Endothelial cell of umbilical vein (primary cell): ENCODE results near the gene LATS2. TPM values are rescaled to one million over a fixed set of nuclear protein-coding genes. Genes with fewer than 3 reads are reported as not detected.

Experiments
- BruUV-seq: library from RNA; stranded (reverse); fragments of 400-500 nt; replicated peaks from 2 replicates; lab custom pipeline; 2021; lab: Mats Ljungman, UMichigan
- CTCF ChIA-PET: fragments of 300-600, 350-600 bp; sonication (Branson Sonifier 250); formaldehyde crosslinking; loops from one replicate; lab custom pipeline; 2021; ENCODE audit warnings: antibody characterized with exemption, inconsistent platforms; lab: Charles Lee
- POLR2A ChIA-PET: fragments of 300-600, 350-600 bp; sonication (Branson Sonifier 250); formaldehyde crosslinking; loops from one replicate; lab custom pipeline; 2021; ENCODE audit warnings: antibody characterized with exemption, inconsistent platforms; lab: Charles Lee
- DNase-seq: peaks from one replicate; pipeline ENCODE4 v3.0.0-alpha.2; 2011; ENCODE audit warnings: low read depth, low spot score
- FAIRE-seq: peaks from 2 replicates; lab custom pipeline; 2011; peaks lifted over from hg19 to GRCh38; lab: Jason Lieb, UNC
- H2AFZ ChIP-seq: 2 replicates; pipeline ENCODE4 v1.6.0; 2012; ENCODE audit warnings: low read depth, low read length, control low read depth, inconsistent platforms
- H3K27ac ChIP-seq: 2 replicates; pipeline ENCODE4 v1.5.1; 2011; ENCODE audit warnings: low read depth, mild to moderate bottlenecking, control low read depth, low read length, moderate library complexity; ENCODE audit not compliant: insufficient read depth
- H3K27me3 ChIP-seq, 2 experiments: 2 replicates each; pipeline versions ENCODE4 v1.6.0 to v1.6.1; 2011; ENCODE audit warnings: low read length in 2 of 2, mixed read lengths in 1 of 2; ENCODE audit not compliant: control insufficient read depth in 2 of 2, insufficient read depth in 2 of 2
- H3K36me3 ChIP-seq, 2 experiments: 2 replicates in 1 of 2; 3 replicates in 1 of 2; pipeline ENCODE4 v1.5.1; 2011; ENCODE audit warnings: low read length in 2 of 2, mild to moderate bottlenecking in 1 of 2, moderate library complexity in 1 of 2; ENCODE audit not compliant: control insufficient read depth in 2 of 2, insufficient read depth in 2 of 2; ENCODE audit errors: extremely low read depth in 1 of 2
- H3K4me1 ChIP-seq: 3 replicates; pipeline ENCODE4 v1.5.1; 2011; ENCODE audit warnings: mild to moderate bottlenecking, low read length; ENCODE audit not compliant: control insufficient read depth, insufficient read depth; ENCODE audit errors: extremely low read depth
- H3K4me2 ChIP-seq: 2 replicates; pipeline ENCODE4 v1.6.1; 2011; ENCODE audit warnings: low read length, control low read depth, mixed read lengths; ENCODE audit not compliant: insufficient read depth
- H3K4me3 ChIP-seq, 3 experiments: fragments of 200-600 bp in 1 of 3; sonication (generic), shearing (Covaris generic) in 1 of 3; replicated peaks in 1 of 3; 2 replicates each; pipeline ENCODE4 v1.5.1; 2011 to 2016; ENCODE audit warnings: control low read depth in 3 of 3, low read length in 3 of 3, mild to moderate bottlenecking in 2 of 3, inconsistent platforms in 1 of 3, low read depth in 1 of 3, moderate library complexity in 1 of 3; ENCODE audit not compliant: insufficient read depth in 1 of 3
- H3K79me2 ChIP-seq: 2 replicates; pipeline ENCODE4 v1.6.0; 2012; ENCODE audit warnings: low read length, inconsistent platforms; ENCODE audit not compliant: control insufficient read depth, insufficient read depth
- H3K9ac ChIP-seq: replicated peaks from 2 replicates; pipeline ENCODE3; 2011; ENCODE audit warnings: low read length, control low read depth; ENCODE audit not compliant: insufficient read depth; ENCODE audit errors: extremely low read depth
- H3K9me1 ChIP-seq: replicated peaks from 3 replicates; pipeline ENCODE4 v1.6.0; 2011; ENCODE audit warnings: mild to moderate bottlenecking, low read length; ENCODE audit not compliant: control insufficient read depth, insufficient read depth; ENCODE audit errors: extremely low read depth
- H3K9me3 ChIP-seq: replicated peaks from 2 replicates; pipeline ENCODE4 v1.5.1; 2012; ENCODE audit warnings: low read length, inconsistent platforms; ENCODE audit not compliant: control insufficient read depth, insufficient read depth
- H4K20me1 ChIP-seq: replicated peaks from 2 replicates; pipeline ENCODE3; 2011; ENCODE audit warnings: mild to moderate bottlenecking, low read length; ENCODE audit not compliant: control insufficient read depth, insufficient read depth; ENCODE audit errors: extremely low read depth
- EZH2 ChIP-seq: IDR thresholded peaks from 2 replicates; pipeline ENCODE4 v1.6.1; 2012; ENCODE audit warnings: borderline replicate concordance, low read depth, mild to moderate bottlenecking, moderate library complexity, low read length, inconsistent platforms; ENCODE audit not compliant: severe bottlenecking
- FOS ChIP-seq: IDR thresholded peaks from 2 replicates; pipeline ENCODE4 v1.6.1; 2011; ENCODE audit warnings: mild to moderate bottlenecking, low read length, moderate library complexity, borderline replicate concordance; ENCODE audit not compliant: insufficient read depth
- GATA2 ChIP-seq: IDR thresholded peaks from 2 replicates; pipeline ENCODE4 v1.7.0; 2011; ENCODE audit warnings: low read depth, mild to moderate bottlenecking, moderate library complexity, mixed read lengths, low read length; ENCODE audit not compliant: insufficient read length, insufficient read depth
- JUN ChIP-seq: IDR thresholded peaks from 2 replicates; pipeline ENCODE4 v1.6.1; 2011; ENCODE audit warnings: borderline replicate concordance, low read depth; ENCODE audit not compliant: insufficient read length, insufficient read depth
- MYC ChIP-seq: IDR thresholded peaks from one replicate; pipeline ENCODE4 v1.6.1; 2011; ENCODE audit warnings: mild to moderate bottlenecking, low read depth, low read length
- POLR2A ChIP-seq: IDR thresholded peaks from 2 replicates; pipeline ENCODE4 v1.6.1; 2012; ENCODE audit warnings: low read depth, mild to moderate bottlenecking, control low read depth, low read length
- POLR2AphosphoS5 ChIP-seq: IDR thresholded peaks from 2 replicates; pipeline ENCODE4 v1.6.1; 2012; ENCODE audit warnings: low read depth, mild to moderate bottlenecking, control low read depth, low read length, moderate library complexity; ENCODE audit not compliant: insufficient read depth
- dilution Hi-C: fragments of 300-500 bp; cut with MboI; formaldehyde crosslinking; loops from one replicate; pipeline ENCODE4 v1.15.0; 2019; ENCODE audit warnings: low sequenced_read_pairs; ENCODE audit not compliant: extremely low pct_ligation_motif_present
- intact Hi-C: fragments of 100-400 bp; cut with micrococcal nuclease; formaldehyde crosslinking; loops from one replicate; pipeline ENCODE4 v1.10.0; 2022
- polyA plus RNA-seq, 4 experiments: library from polyadenylated mRNA; depleted of rRNA in 3 of 4; stranded (reverse) in 3 of 4; unstranded in 1 of 4; fragments of >200 nt; gene quantifications; 2 replicates each; pipeline versions ENCODE4 v1.2.1 to v1.2.3, GENCODE V29; 2011 to 2012; ENCODE audit warnings: missing spikeins in 1 of 4
- total RNA-seq: library from RNA; stranded (reverse); gene quantifications from 2 replicates; pipeline ENCODE4 v1.2.3, GENCODE V29; 2021
- TF ChIP-seq, protein P1 (sequence below), 2 donors: IDR thresholded peaks; 1 replicate in 1 of 2; 2 replicates in 1 of 2; pipeline ENCODE4 v1.5.1; 2011; ENCODE audit warnings: low read length in 2 of 2, mild to moderate bottlenecking in 2 of 2, moderate library complexity in 2 of 2, control low read depth in 1 of 2, inconsistent platforms in 1 of 2, low read depth in 1 of 2; ENCODE audit not compliant: insufficient read depth in 1 of 2; ENCODE audit errors: extremely low read depth in 1 of 2
- TF ChIP-seq, protein P2 (sequence below): IDR thresholded peaks from 2 replicates; pipeline ENCODE4 v1.6.1; 2011; ENCODE audit not compliant: insufficient read depth, insufficient read length

Gene LATS2
- total and polyA plus RNA-seq, 2 donors (not counting 3 experiments of a cell fraction or from before 2014, with no cell fraction given) = 33.5 to 67.6 TPM

DNA sequence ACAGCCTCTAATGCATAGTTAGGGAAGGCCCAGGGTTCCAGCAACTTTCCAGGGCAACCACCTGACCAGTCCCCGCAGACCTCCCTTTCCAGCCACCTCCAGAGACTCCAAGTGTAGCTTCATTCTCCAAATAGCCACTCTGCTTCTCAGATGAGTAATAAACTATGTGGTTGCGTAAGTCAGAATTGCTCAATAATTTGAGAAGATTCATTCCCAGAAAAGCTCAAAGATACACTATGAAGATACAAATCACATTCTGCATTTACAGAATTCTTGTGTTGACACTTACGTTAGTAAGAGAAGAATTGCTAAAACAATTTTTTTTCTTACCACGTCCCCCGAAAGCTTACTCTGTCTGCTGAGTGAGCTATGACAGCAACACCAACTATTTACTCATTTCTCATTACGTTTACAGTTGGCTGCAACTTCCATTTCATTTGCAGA lies 8.2 kb upstream of the LATS2 start:
- Histone ChIP-seq H3K9me1 (no peaks in the 10 kb centered on the region), H3K9ac (no peak overlapping the region)
- intact Hi-C loops = loop anchor here (10.0 kb wide), 1 partner anchor 295 kb away; the partner anchor contains the start of gene EEF1AKMT1

More for the DNA sequence above, 8.2 kb upstream of the LATS2 start:
- dilution Hi-C loops = no loop called here
- no peak for DNase-seq
- no peak overlapping the region for H3K4me2 ChIP-seq
- no peaks in the 10 kb centered on the region for H3K9me3 ChIP-seq
- H4K20me1 ChIP-seq = no peaks in the 10 kb centered on the region
- BruUV-seq = no TSS peak
- peaks cover 3% of the 10 kb centered on the region for H3K4me1 ChIP-seq
- H3K27ac ChIP-seq = no peak overlapping the region
- ChIA-PET POLR2A (interaction anchor here (0.6 kb wide), 1 partner anchor 166 kb away, joined by 3 read pairs; no protein-coding TSS in a partner anchor), CTCF (interaction anchor here (0.8 to 1.4 kb wide), 4 partner anchors 11 to 35 kb away, joined by 3 to 6 read pairs (median 3); no protein-coding TSS in a partner anchor)
- no peak overlapping the region for H2AFZ ChIP-seq
- H3K4me3 ChIP-seq = no peak overlapping the region
- no peaks in the 10 kb centered on the region for H3K36me3 ChIP-seq
- TF ChIP-seq, protein P1, sequence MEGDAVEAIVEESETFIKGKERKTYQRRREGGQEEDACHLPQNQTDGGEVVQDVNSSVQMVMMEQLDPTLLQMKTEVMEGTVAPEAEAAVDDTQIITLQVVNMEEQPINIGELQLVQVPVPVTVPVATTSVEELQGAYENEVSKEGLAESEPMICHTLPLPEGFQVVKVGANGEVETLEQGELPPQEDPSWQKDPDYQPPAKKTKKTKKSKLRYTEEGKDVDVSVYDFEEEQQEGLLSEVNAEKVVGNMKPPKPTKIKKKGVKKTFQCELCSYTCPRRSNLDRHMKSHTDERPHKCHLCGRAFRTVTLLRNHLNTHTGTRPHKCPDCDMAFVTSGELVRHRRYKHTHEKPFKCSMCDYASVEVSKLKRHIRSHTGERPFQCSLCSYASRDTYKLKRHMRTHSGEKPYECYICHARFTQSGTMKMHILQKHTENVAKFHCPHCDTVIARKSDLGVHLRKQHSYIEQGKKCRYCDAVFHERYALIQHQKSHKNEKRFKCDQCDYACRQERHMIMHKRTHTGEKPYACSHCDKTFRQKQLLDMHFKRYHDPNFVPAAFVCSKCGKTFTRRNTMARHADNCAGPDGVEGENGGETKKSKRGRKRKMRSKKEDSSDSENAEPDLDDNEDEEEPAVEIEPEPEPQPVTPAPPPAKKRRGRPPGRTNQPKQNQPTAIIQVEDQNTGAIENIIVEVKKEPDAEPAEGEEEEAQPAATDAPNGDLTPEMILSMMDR (IDR thresholded peaks at IDR 0.05; ENCODE audit: extremely low read depth in 1 of 2, insufficient read depth in 1 of 2, low read depth in 1 of 2, low read length in 2 of 2) = no peak
- no peak for TF ChIP-seq GATA2
- no peak for TF ChIP-seq POLR2AphosphoS5
- no peak for TF ChIP-seq MYC
- TF ChIP-seq, protein P2, sequence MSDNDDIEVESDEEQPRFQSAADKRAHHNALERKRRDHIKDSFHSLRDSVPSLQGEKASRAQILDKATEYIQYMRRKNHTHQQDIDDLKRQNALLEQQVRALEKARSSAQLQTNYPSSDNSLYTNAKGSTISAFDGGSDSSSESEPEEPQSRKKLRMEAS = no peak
- no peak for TF ChIP-seq EZH2
- no peak for TF ChIP-seq FOS
- TF ChIP-seq JUN = no peak
- TF ChIP-seq POLR2A = no peak
- no peaks in the 10 kb centered on the region for H3K27me3 ChIP-seq
- FAIRE-seq = no peak
- H3K79me2 ChIP-seq = no peaks in the 10 kb centered on the region
